HG02943 (cell line): ENCODE measurements around the gene OR2F1.

Source experiments
- ATAC-seq: cut with Tn5 transposase; IDR thresholded peaks from one replicate; pipeline ENCODE4 v1.9.1; 2021; ENCODE audit warnings: mild to moderate bottlenecking, low read depth, moderate library complexity; ENCODE audit not compliant: unreplicated experiment

OR2F1 gene, protein sequence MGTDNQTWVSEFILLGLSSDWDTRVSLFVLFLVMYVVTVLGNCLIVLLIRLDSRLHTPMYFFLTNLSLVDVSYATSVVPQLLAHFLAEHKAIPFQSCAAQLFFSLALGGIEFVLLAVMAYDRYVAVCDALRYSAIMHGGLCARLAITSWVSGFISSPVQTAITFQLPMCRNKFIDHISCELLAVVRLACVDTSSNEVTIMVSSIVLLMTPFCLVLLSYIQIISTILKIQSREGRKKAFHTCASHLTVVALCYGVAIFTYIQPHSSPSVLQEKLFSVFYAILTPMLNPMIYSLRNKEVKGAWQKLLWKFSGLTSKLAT

GRCh38 chr7:143954544-143954943 lies at the start of gene OR2F1:
OR2F1 (plus strand) TSS chr7:143954844; CDS start chr7:143959971, 5,127 bp downstream.
- no peak for ATAC-seq

DNA sequence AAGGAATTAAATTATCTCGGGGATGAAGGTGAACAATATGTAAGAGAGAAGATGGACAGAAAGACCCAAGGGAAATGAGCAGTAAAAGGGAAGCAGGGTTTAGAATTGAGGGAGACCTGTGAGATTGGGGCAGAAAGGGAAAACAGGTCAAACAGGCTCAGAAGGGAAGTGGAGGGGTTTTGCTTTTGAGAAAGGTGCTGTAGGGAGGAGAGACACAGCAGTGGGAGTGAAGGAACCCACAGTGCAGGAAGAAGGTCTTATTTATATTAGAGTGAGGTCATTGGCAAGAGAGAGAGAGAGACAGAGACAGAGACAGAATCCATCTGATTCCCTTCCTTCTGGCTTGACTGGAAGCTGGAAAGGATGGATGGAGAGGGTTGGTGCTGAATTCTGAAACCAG lies 49.1 kb upstream of the OR2F1 start:
- no peak for ATAC-seq

- no peak for ATAC-seq
These were observed 48.5 kb upstream of the OR2F1 start for GRCh38 chr7:143906151-143906550.

- no peak for ATAC-seq
These were observed 47.7 kb upstream of the OR2F1 start for GRCh38 chr7:143906895-143907294.

DNA sequence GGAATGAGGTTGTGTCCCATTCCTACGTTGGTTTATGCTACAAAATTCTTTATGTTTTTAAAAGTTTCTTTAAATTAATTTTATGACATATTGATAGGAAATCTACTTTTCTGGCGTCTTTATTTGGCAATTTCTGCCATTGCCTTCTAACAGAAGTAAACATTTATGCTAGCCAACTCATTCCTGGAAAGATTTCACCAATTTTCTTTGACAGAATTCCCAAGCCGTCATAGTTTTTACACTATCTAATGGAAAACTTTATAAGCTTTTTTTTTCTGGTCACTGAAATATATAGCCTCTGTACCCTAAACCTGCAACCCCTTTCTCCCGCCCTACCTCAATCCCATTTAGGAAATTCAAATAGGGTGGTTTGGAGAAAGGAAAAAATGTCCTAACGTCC lies 46.5 kb upstream of the OR2F1 start:
- no peak for ATAC-seq

DNA sequence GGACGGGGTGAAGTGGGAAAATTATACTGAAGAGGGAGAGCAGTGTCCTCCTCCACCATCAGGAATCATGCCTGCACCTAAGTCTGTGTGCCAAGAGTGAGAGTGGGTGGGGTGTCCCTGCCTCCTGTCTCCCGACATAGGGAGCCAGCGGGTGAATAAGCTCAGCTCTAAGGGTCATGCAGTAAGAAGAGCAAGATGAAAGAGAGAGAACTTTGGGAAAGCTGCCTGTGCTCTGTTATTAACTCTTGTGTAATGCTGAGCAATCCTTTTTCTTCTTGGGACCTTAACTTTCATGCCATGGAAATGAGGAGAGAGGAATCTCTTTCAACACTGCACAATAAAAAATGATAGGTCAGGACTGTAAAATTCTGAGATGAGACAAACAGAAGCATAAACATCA lies 44.8 kb upstream of the OR2F1 start:
- no peak for ATAC-seq

GRCh38 chr7:143910473-143911248 lies 44.0 kb upstream of the OR2F1 start:
- no peak for ATAC-seq

GRCh38 chr7:143913945-143914615 lies 40.6 kb upstream of the OR2F1 start:
- no peak for ATAC-seq

DNA sequence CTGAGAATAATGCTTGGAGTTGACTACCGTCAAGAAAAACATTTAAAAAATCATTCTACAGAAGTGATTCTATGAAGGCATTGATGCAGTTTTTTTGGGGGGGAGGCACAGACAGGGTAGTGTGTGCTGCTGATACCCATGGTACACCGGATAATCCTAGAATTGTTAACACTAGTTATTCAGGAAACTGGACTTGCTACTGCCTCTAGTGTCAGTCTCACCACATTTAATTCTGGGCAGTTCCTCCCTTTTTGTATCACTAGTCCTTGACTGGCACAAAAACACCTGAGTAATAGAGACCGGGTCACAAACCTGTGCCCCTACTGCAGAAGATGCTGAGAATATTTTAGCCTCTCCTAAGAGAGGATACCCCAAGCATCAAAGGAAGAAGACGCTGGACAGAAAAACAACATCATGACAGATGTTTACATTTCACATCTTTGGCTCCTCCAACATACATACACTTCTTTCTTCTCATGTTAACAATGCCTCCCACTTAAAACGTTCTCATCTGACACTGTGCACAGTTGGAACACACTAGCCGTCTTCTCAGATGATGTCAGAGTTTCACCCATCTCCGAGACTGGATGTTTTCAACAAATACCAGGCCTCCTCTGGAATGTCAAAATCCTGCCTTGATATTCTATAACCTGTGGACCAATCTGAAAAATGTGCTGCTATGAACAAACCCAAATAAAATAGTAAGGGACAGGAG lies 39.5 kb upstream of the OR2F1 start:
- no peak for ATAC-seq

DNA sequence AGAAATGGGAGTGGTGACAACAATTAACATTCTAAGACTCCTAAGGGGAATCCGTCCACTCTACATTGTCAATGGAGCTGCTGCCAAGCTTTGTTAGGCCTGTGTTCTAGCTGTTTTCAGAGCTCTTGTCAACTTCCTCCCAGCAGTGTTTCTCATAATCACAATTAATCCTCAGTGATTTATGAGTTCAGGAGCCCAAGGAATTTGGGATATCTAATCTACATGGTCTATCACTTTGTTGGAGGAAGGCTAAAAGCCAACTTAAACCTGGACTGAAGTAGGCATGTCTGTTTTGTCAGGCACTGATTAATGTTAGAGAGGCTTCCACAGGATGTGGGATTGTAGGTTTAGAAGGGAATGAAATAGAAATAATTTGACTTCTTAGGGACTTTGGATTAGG lies 29.8 kb upstream of the OR2F1 start:
- ATAC-seq = no peak

- ATAC-seq = no peak
These were observed 25.3 kb upstream of the OR2F1 start for GRCh38 chr7:143929224-143929920.

GRCh38 chr7:143931739-143932138 lies 22.9 kb upstream of the OR2F1 start:
- ATAC-seq = no peak

DNA sequence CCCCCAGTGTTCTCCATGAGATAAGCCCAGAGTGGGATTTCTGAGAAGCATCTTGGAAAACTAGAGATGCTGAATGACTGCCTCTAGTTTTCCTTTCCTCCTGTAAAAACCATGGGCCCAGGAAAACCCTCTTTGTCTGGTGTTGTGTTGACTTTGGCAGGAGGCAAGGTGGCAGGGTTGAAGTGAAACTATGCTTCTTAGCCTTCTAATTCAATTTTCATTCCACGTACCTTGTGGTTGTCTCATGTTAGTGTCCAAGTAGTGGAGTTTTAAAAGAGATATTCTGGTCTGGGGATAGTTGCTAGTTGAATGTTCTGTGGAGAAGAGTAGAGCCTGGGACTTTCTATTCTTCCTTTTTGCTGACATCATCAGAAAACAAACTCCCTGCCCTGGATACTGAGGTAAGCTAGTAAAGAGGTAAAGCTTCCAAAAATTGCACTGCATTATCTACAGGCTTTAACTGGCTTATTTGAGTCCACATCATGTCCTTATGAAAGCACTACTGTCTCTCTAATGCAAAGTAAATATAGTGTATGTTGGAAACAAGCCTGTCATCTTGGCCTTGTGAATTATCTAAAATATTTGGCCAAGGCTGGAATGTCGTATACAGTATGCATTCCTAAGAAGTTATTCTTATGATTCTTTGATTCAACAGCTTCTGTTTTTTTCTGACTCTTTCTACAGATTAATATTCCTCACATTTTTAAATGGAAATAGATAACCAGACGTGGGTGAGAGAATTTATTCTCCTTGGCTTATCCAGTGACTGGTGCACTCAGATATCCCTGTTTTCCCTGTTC lies 19.9 kb upstream of the OR2F1 start, which contains the start of gene OR2F2:
OR2F2 (plus strand) TSS at position 708 of the 800 bp plus-strand sequence; CDS start at position 708, 0 bp downstream.
- no peak for ATAC-seq

DNA sequence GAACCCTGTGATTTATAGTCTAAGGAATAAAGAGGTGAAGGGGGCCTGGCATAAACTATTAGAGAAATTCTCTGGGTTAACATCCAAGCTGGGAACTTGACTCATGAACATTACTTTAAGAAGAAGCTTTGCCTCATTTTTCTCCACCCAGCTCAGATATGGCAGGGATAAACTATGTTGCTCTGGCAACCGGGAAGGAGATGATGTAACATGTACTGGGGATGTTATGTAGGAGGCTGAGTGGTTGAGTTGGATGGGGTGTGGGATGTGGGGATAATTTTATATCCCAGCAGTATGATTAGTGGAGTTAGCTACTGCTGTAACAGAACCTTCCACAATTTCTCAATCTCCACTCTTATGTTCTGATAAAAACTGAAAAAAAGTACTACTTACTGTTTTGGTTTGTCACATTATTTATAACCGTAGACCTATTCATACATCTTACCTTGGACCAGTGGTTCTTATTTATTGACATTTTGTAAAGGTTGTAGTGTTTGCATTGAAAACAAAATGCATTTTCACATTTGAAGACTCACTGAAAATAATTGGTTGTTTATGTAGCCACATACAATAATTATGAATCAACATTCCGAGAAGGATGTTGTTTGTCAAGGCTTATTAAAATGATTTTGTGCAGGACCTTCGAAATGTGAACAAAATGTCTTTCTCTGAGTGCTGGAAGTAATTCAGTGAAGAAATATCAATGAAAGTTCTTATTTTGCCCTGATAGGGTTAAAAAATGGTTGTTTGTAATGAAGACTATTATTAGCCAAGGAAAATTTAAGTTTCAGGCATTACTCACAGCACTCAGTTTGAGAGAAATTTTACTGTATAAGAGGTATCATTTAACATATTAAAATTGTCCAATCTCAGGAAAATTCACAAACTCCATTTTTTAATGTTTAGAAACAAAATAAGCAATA lies 18.3 kb upstream of the OR2F1 start:
- no peak for ATAC-seq

DNA sequence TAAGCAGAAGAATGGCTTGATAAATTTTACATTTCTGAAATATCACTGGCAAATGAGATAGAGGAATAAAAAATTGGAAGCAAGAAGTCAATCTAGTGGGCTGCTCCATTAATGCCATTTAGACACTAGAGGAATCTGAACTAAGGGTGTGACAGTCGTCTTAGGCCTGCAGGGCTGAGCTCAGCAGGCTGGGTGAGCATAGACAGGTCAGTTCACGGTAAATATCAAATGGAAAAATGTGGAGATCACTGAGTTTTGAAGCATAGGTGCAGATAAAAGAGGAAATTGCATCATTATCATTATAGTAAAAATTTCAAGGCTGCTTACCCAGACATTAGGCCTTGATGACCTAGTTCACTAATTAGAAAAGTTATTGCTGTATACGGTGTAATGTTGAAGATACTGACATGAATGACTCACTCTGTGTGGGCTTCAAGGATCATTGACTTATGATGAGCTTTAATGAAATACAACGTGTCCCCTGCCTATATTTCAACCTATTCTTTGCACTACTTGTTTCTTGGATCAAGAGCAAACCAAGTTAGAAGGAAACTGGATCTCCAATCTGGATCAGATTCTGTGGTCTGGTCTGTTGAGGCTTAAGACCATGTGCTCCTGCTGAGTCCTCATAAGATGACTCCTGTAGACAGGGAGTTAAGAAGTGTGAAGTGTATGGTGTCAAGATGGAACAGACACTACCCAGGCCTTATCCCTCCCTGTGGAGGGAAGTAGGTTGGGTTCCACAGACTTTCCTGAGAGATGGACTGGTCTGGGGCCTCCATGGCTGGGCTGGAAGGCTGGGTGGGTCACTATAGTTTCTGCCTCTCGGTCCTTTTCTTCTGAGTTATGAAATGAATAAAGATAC lies 16.0 kb upstream of the OR2F1 start:
- no peak for ATAC-seq

- ATAC-seq = no peak
These were observed 9.2 kb upstream of the OR2F1 start for GRCh38 chr7:143945423-143945822.

DNA sequence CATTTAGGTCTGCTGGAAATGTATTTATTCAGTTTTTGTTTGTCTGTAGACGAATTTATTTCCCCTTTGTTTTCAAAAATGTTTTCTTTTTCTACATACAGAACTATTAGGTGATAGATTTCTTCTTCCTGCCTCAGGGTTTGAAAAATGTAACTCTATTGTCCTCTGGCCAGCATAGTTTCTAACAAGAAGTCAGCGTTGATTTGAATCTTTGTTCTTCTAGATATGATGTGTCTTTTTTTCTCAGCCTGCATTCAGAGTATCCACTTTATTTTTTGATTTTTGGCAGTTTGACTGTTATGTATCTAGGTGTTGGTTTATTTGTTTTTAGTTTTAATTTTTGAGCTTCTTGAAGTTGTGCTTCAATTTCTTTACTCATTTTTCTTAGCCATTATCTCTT lies 7.5 kb upstream of the OR2F1 start:
- no peak for ATAC-seq
